HG03439 (cell line): ENCODE results near the gene THEMIS2.

Source experiments
- ATAC-seq: cut with Tn5 transposase; IDR thresholded peaks from one replicate; pipeline ENCODE4 v1.9.1; 2021; ENCODE audit warnings: mild to moderate bottlenecking, moderate library complexity; ENCODE audit not compliant: unreplicated experiment

The THEMIS2 gene

DNA sequence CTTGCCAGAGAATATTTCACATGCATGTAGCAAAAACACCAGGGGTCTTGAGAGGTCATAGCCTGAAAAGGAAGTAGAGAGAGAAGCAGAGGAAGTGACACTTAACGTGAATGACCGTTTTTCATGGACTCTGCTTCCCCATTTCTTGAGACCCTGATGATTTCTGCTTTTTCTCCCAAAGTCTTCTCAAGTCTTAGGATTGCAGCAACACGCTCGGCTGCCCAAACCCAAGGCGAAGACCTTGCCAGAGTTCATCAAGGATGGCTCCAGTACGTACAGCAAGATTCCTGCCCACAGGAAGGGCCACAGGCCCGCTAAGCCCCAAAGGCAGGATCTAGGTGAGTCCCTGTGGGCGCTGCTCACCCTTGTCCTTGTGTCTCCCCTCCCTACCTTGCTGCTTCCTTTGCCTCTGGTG lies 12.8 kb downstream of the THEMIS2 start:
- no peak for ATAC-seq

DNA sequence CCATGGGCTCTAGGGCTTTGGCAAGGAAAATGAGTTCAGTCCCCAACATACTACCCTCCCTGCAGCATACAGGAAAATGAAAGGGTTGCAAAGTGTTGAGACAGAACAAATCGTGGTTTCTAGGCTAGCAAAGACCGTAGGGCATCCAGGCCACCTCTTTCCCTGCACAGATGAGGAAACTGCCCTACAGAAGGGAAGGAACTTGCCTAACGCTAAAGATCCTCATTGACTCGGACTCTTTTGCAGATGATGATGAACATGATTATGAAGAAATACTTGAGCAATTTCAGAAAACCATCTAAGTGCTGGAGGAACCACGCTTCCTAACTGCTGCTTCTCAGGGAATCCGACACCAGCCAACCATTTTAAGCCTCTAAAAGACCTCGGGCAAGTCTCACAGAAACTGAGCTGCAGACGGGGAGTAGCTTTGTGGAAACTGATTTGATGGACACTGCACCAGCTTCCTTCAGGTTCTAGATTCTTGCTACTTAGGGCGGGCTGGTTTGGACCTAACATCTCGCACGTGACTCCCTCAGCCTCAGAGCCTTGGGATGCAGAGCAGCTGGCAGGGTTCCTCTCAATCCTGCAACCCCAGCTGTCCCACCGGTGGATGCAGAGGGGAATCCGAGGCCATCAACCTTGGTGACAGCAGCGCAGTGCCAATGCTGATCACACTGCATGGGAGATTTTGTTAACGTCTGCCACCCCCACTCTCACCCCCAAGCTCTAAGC lies 13.4 kb downstream of the THEMIS2 start:
- no peak for ATAC-seq

DNA sequence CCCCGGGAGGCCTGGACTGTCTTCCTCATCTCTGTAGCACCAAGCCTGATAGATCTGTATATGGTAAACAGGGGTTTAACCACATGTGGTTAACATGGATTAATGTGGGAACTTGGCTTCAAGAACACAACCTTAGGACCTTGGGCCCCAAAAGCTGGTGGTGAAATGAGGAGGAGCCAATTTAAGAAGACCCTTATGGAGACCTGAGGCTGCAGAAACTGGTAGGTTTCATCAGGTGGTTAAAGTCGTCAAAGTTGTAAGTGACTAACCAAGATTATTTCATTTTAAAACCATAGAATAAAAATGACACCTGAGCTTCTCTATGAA lies 14.0 kb downstream of the THEMIS2 start:
- no peak for ATAC-seq

DNA sequence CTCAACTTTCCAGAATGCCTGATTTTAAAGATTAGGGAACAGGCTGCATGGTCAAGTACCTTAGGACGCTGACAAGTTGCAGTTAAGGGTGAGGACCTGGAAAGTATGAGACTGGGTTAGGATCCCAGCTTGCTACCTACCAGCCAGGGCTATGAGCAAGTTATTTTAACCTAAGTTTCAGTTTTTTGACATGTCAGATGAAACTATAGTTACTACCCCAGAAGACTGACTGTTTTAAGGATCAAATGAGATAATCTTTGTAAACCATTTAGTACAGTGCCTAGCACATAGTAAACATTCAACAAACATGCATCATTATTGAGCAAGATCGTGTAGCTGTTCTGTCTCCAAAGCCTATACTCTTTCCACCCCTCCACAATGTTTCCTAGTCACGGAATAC lies 14.4 kb downstream of the THEMIS2 start:
- ATAC-seq, result no peak

DNA sequence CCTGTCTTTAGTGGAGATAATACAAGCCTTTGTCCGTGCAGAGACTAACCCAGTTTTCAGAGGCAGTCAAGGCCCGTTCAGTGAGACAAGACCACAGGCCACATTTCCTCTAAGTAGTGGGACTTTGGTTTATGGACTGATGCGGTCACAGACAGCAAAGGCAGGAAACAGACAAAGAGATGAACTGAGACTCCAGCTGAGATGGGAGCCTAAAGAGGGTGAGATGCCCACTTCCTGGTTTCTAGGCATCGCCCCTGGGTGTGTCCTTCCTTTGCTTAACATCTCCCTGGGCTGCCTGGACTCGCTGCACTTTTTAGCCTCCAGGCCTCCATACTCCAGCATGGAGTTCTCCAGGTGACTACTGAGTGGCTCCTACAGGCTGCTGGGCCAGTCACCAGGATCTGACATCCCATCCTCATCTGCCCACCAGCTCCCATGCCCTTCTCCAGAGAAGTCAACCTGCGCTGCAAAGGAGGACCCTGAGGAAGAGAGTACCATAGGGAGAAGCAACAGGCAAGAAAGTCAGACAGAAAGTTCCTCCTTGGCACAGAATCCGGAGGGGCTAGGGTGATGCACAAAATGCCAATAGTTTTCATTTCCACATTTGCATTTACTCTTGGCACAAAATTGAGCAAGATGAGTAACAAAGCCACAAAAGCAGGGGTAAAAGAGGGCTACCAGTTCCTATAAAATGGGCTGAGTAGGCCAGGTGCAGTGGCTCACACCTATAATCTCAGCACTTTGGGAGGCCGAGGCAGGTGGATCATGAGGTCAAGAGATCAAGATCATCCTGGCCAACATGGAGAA lies 15.1 kb downstream of the THEMIS2 start:
- ATAC-seq, result no peak

DNA sequence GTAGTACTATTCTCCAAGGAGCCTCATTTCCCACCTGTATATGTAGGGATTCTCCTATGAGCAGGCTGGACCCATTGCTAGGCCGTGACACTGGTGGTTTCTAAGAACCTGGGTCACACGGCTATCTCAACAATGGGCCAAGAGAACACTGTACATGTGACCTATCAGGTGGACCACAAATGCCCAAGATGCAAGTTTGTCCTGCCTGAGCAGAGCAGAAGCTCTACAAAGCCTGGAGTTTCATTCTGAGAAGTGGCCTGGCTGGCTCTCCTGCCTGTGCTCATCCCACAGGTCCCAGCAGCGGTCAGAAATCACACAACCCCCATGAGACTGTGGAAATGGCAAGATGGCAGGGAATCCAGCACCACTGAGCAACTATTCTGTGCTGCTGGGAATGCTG lies 17.2 kb downstream of the THEMIS2 start:
- no peak for ATAC-seq

DNA sequence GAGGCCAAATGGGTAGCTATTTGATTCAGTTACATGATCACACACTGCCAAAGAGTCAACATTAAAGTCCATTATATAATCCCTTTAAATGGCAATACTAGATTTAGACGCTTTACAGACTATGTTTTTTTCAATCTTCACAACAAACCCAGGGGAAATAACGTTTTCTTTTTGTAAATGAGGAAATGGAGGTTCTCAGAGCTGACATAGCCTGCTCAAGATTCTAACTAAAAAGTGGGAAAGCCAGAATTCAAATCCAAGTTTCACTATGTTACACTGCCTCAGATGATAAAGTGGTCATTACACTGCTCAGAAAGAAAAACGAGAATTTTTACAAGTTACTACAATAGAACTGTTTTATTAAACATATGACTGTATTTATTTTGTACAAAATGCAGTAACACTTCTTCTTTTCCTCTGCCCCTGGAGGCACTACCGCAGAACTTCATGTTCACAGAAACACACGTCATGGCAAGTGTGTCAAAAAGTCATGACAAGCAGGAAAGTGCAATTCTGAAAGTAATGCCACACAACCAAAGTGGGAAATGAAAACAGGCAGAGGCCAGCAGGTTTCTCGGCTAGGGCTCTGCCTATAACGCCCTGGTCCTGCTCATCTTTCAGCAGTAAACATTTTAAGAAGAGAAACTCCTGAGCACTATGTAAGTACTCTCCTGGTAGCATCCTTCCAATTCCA lies 19.0 kb downstream of the THEMIS2 start:
- no peak for ATAC-seq

DNA sequence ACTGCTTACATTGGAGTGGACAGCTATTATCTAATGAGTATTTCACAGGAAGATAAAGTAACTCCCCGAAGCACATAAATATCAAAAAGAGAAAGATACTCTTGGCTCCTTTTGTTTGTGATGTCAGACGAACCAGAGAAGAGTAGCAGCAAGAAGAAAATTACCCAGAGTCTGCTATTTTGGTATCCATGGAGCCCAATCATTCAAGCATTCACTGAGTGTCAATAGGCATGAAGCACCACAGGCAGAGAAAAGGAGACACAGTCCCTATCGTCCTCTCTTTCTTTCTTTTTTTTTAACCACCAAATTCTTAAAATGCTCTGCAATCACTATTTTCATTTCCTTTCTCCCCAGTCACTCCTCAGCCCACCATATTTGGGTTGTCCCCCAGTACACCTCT lies 22.2 kb downstream of the THEMIS2 start:
- no peak for ATAC-seq

DNA sequence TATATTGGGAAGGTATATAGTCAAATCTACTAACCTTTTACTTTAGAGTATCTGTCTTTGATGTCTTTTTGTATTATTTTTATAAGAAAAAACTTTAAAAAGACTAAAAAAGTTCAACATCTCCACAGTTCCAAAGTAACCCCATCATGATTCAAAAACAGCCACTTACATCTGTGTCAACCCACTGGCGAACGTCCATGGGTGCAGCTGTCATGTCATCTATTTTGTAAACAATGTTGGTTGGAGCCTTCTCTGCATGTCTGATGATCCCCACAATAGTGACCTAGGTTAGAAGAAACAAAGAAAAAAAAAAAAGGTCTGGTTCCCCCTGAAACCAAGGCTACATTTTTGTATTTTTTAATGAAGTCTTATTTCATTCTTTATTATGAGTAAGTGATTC lies 34.4 kb downstream of the THEMIS2 start:
- ATAC-seq, result no peak

DNA sequence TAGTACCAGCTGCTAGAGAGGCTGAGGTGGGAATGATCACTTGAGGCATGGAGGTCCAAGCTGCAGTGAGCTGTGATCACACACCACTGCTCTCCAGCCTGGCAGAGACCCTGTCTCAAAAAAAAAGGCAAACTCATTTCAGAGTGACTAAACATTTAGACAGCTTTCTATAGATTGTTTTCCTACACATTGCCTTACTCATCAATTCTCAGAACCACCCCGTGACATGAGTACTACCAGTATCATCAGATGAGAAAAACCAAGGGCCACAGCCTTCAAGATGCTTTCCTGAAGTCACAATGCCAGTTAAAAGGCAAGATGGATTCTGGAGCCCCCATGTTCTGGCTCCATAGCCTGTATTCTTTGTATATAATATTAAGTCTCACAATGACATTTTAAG lies 40.1 kb downstream of the THEMIS2 start:
- ATAC-seq, result no peak

DNA sequence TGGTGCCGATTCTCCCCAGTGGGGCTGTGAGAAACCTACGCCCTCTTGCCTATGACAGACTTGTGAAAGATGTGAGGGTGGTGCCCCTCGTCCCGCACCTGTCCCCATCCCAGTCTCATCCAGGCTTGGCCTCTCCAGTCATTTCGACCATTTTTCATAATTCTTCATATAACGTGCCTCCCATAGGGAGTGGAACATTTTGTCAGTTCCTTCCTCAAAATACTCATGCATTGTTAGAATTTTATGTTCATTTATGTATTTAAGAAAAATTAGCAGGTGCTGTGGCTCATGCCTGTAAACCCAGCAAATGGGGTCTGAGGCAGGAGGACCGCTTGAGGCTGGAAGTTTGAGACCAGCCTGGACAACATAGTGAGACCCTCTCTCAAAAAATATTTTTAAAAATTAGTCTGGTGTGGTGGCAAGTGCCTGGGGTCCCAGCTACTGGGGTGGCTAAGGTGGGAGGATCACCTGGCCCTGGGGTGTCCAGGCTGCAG lies 42.8 kb downstream of the THEMIS2 start:
- no peak for ATAC-seq

DNA sequence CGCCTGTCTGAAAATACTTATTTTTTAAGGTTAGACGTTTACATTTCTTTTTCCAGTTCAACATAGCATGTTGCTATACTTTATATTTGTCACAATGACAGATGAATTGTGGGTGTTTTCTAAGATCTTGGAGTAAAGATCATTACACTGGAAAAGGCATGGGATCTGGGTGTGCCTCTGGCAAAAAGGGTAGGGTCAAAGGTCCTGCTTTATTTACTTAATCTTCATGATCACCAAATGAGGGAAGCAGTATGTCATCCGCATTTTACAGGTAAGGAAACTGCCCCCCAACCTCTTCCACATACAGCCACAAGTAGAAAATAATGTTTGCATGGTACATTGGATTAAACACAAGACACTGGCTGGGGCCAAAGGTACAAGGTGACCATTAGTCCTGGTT lies 49.9 kb downstream of the THEMIS2 start:
- ATAC-seq, result no peak

DNA sequence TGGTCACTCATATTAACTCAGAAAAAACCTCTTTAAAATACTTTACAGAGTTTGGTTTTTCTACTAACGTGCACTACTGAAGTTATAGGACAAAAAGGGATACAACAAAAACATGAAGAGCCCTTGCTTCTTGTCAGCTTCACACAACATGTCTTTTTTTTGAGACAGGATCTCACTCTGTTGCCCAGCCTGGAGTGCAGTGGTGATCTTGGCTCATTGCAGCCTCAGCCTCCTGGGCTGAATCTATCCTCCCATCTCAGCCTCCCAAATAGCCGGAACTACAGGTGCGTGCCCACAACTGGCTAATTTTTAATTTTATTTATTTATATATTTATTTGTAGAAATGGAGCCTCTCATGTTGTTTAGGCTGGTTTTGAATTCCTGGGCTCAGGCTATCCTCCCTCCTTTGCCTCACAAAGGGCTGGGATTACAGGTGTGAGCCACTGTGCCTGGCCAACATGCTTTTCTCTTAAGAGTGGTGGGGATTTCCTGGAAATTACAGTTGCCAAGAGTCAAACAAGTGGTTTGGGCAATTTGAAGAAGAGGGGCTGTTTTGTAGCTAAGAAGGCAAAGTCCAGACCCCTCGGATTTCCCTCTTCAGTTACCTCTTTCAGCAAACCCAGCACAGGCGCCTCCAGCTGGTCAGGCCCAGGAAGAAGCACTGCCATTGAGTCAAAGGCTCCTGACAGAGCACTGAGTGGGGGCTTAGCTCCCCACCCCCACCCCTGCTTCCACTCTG lies 56.0 kb downstream of the THEMIS2 start:
- ATAC-seq, result no peak

DNA sequence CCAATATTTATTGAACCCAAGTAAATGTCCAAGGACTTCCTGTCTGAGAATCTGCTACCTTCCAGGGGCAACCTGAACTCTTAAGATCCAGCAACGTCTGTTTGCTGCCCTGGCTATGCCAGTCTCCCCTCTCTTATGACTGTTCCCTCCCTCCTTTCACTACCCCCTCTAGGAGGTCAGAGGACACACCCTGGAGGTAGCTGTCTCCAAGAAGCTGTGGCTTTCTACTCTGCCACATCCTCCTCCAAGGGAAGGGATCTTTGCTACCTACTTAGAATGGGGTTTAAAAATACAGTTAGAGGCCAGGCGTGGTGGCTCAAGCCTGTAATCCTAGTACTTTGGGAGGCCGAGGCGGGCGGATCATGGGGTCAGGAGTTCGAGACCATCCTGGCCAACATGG lies 58.8 kb downstream of the THEMIS2 start:
- no peak for ATAC-seq

DNA sequence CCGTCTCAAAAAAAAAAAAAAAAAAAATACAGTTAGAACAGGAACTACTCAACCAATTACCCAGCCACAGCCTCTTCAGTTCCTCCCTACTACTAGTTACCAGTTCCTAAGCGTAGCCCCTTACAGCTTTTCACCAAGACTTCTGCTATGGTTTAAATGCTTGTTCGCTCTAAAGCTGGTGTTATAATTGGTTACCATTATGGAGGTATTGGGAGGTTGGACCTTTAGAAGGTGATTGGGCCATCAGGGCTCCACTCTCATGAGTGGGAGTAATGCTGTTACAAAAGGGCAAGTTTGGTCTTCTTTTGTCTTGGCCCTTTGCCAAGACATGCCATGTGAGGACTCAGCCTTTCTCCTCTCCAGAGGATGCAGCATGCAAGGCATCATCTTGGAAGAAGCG lies 59.4 kb downstream of the THEMIS2 start:
- ATAC-seq, result no peak

DNA sequence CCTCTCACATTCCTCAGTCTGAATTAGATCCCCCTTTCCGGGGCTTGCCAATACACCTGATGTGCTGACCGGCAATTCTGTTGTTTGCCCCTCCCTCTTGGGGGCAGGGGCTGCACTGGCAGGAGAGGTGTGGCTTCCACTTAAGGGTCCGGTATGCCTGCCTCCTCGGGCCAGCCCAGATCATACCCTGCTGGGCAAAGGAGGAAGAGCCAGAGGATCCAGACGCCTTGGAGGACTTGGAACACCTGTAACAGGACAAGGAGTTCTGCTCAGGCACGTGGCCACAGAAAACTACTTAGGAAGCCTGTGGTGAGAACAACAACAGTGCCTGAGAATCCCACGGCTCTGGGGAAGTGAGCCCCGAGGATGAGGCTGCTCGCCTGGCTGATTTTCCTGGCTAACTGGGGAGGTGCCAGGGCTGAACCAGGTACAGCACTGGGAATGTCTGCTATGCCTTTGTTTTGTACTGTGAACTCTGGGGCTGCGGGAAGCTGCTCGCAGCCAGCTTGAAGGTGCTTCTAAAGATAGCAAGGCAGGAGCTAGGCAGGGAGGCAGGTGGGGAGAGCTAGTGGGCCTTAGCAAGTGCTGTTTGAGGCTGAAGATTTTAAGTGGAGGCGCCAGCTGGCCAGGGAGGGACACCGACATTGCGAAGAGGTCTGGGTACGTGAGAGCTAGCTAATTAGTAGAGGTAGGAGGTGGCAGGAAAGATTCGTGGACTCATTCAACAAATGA lies 62.6 kb downstream of the THEMIS2 start, which contains the start of gene SMPDL3B:
Gene SMPDL3B (plus strand): TSS at position 183 of the 732 bp plus-strand sequence. CDS start 184 bp downstream, at position 367.
- ATAC-seq, result no peak

DNA sequence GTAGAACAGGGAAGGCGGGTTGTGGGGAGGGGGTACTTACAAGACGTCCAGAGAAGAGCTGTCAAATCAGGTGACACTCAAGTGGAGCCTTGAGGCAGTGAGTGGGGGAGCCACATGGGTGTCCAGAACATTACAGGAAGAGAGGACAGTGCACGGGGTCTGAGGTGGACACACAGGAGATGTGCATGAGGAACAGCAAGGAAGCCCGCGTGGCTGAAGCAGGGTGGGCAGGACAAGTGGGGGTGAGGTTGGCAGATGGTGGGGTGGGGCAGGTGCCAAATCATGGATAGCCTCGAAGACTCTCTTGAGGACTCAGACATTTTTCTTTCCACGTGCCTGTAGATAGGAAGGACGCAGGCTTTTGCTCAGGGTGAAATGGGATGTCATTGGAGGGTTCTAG lies 63.4 kb downstream of the THEMIS2 start:
- no peak for ATAC-seq
